Lower leg skin (tissue), 4 donors: ENCODE results near the gene TNFRSF11A. TPM values are rescaled to one million over a fixed set of nuclear protein-coding genes. Genes with fewer than 3 reads are reported as not detected.

Experiments used
- DNase-seq, 2 donors: peaks; one replicate each; pipeline ENCODE4 v3.0.0-alpha.2; 2019; ENCODE audit warnings: low spot score in 2 of 2
- H3K4me3 ChIP-seq: fragments of 200-600 bp; sonication (generic); 2 replicates; pipeline ENCODE4 v1.5.1; 2017; ENCODE audit warnings: mild to moderate bottlenecking, low read depth; ENCODE audit not compliant: poor library complexity, severe bottlenecking
- POLR2A ChIP-seq, 2 donors: fragments of 450-650 bp; IDR thresholded peaks; one replicate each; pipeline ENCODE4 v1.6.1; 2016 to 2017; ENCODE audit warnings: antibody characterized with exemption in 2 of 2, mild to moderate bottlenecking in 1 of 2, moderate library complexity in 1 of 2
- WGBS, 2 donors: methylation state at CpG; one replicate each; pipeline ENCODE4 v1.1.5; 2018; 5-methylcytosine and 5-hydroxymethylcytosine counted together
- intact Hi-C: fragments of 100-400 bp; cut with DNase I; formaldehyde crosslinking; loops from one replicate; pipeline ENCODE4 v1.15.0; 2023; ENCODE audit warnings: low total_unique reads
- total RNA-seq, 4 donors: library from RNA; depleted of rRNA; stranded (reverse); fragments of >200 nt; gene quantifications; one replicate each; pipeline ENCODE4 v1.1.0, GENCODE V29; 2016
- TF ChIP-seq, protein P1 (sequence below), 3 donors: fragments of 450-650 bp; IDR thresholded peaks; one replicate each; pipeline ENCODE4 v1.5.1; 2016; ENCODE audit warnings: antibody characterized with exemption in 3 of 3, mild to moderate bottlenecking in 3 of 3, moderate library complexity in 2 of 3

The TNFRSF11A gene
- total RNA-seq, 4 donors from 2014 or later = 1.5 to 7.6 (median 4.7) TPM

DNA sequence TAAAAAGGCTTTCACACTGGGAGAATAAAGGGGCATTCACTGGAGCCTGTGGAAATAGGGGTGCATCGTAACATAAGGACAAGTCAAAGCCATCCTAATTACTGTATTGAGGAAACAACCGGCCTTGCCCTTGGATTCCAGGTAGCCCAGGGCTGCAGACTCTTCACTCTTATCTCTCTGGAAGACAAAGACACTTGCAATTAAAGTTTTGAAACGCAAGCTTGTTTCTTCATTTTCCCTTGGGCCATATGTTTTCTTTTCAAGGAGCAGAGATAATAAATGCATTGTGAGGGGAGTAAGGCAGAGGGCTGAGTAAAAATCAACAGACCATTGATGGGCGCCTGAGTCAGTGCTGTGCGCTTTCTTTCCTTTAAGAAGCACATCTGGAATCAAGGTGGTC is 11.5 kb downstream of the TNFRSF11A start:
- H3K4me3 ChIP-seq = no peak overlapping the region
- no peak for DNase-seq
- TF ChIP-seq POLR2A (IDR thresholded peaks at IDR 0.05) = no peak
- TF ChIP-seq, protein P1, sequence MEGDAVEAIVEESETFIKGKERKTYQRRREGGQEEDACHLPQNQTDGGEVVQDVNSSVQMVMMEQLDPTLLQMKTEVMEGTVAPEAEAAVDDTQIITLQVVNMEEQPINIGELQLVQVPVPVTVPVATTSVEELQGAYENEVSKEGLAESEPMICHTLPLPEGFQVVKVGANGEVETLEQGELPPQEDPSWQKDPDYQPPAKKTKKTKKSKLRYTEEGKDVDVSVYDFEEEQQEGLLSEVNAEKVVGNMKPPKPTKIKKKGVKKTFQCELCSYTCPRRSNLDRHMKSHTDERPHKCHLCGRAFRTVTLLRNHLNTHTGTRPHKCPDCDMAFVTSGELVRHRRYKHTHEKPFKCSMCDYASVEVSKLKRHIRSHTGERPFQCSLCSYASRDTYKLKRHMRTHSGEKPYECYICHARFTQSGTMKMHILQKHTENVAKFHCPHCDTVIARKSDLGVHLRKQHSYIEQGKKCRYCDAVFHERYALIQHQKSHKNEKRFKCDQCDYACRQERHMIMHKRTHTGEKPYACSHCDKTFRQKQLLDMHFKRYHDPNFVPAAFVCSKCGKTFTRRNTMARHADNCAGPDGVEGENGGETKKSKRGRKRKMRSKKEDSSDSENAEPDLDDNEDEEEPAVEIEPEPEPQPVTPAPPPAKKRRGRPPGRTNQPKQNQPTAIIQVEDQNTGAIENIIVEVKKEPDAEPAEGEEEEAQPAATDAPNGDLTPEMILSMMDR (IDR thresholded peaks at IDR 0.05) = no peak
- intact Hi-C loops = no loop called here
- 60 to 77% methylated on average over 5 of the region's 5 CpGs for WGBS, 2 donors

DNA sequence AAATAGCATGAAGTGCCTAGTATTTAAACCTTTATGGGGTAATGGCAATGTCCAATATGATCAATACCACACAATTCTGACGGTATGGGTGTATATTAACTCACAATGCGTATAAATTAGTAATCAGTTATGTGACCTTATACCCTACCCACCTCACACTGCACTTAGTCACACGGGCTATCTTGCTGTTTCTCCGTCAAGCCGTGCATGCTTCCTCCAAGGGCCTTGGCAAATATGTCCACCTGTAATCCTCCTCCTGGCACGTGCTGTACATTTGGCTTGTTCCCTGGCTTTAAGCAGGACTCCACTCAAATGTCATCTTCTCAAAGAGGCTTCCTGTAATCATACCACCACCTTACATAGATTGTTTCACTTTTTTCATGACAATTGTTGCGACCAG is 12.2 kb downstream of the TNFRSF11A start:
- TF ChIP-seq, protein P1 (IDR thresholded peaks at IDR 0.05) = no peak
- no peak for TF ChIP-seq POLR2A (IDR thresholded peaks at IDR 0.05)
- WGBS, 2 donors = 86 to 87% methylated on average over 7 of the region's 7 CpGs
- intact Hi-C loops = no loop called here
- no peak for DNase-seq
- H3K4me3 ChIP-seq = no peak overlapping the region

DNA sequence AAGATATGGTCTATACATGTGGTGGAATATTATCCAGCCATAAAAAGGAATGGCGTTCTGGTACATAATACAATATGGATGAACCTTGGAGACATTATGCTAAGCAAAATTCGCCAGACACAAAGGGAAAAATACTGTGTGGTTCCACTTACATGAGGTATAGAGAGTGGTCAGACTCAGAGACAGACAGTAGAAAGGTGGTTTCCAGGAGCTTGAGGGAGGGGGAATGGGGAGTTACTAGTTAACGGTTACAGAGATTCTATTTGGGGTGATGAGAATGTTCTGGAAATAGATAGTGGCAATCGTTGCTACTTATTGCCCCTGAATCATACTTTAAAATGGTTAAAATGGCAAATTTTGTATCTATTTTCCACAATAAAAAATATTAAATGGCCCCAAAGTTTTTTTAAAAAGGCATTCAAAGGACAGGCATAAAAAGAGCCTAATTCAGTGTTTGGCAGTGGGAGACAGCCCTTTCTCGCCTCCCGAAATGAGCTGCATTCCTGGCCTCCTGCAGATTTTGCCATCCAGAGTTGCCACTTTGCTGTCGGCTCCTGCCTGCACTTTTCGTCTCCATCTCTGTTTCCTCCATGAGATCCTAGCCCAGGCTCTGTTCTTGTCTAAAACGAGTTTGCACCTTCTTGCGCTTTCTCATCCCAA is 13.5 kb downstream of the TNFRSF11A start:
- H3K4me3 ChIP-seq = no peak overlapping the region
- no peak for TF ChIP-seq POLR2A (IDR thresholded peaks at IDR 0.05)
- TF ChIP-seq, protein P1 (IDR thresholded peaks at IDR 0.05) = no peak
- no peak for DNase-seq
- intact Hi-C loops = no loop called here
- 76 to 77% methylated on average over 10 of the region's 10 CpGs for WGBS, 2 donors

DNA sequence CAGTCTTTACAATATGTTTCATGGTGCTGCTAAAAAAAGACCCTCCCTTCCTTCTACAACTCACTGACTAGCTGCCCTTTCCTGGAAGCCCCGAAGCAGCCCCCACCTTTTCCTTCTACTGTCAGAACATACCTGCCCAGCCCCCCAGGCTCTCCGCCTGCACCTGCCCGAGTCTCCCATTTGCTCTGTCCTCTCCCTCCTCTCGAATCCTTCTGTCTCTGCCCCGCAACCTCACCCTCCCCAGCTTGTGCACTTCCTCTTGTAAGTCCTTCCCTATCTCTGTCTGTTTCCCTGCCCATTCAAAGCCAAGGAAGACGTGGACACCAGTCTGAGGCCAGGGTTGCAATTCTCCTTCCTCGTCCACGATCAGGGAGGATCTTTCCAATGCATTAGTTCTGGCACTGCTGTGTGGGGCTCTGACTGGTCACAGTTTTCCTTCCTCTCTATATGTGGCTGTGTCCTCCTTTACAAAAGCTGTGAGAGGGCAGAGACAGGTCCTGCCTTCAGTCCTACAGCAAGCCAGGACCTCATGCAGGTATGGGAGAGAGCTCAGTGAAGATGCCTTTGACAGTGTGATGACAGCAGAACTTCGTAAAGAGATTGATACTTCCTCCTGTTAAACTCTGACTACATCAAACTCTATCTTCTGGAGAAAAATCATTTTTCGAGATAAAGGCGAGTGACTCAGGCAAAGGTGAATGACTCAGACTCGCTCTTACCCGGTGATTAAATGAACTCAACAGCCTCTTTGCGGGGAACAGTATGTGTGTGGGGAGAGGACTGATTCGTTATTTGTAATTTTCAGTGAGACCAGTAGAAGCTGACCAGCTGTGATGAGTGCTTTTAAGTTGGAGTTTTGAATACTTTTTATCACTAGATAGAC is 14.2 kb downstream of the TNFRSF11A start:
- intact Hi-C loops = no loop called here
- DNase-seq = no peak
- WGBS, 2 donors = 63 to 67% methylated on average over 15 of the region's 15 CpGs

DNA sequence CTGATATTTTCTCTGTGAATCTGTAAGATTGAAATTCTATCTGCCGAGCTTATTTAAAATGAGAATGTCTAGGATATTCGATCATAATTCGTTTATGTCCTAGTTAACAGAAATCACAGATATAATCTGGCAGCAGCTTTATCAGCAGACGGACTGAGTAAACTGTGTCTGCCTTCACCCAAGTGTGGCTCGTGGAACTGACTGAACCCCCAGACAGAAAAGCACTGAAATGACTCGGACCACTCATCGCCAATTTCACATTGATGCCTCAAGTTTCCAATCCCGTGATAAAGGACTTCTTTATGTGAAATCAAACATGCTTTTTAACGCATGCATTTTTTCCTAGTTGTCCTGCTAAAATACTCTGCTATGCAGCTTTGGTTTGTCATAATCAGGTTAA is 15.9 kb downstream of the TNFRSF11A start:
- 87 to 91% methylated on average over 9 of the region's 9 CpGs for WGBS, 2 donors
- no peak for TF ChIP-seq POLR2A (IDR thresholded peaks at IDR 0.05)
- TF ChIP-seq, protein P1 (IDR thresholded peaks at IDR 0.05) = no peak
- H3K4me3 ChIP-seq = no peak overlapping the region
- intact Hi-C loops = no loop called here
- DNase-seq = no peak

More for the DNA sequence above, 14.2 kb downstream of the TNFRSF11A start:
- H3K4me3 ChIP-seq = no peak overlapping the region
- no peak for TF ChIP-seq POLR2A (IDR thresholded peaks at IDR 0.05)
- TF ChIP-seq, protein P1 (IDR thresholded peaks at IDR 0.05) = no peak
